ENCODE results near the gene HEBP1.

- TF ChIP-seq CTCF (IDR thresholded peaks at IDR 0.05) = no peak
- TF ChIP-seq POLR2A (IDR thresholded peaks at IDR 0.05) = no peak
Observed at GRCh38 chr12:12979731-12980259, 20.3 kb downstream of the HEBP1 start.

All from Peyer's patch (tissue), 4 donors.